ENCODE measurements around the gene SIPA1L3. TPM values are rescaled to one million over a fixed set of nuclear protein-coding genes. Genes with fewer than 3 reads are reported as not detected.

The SIPA1L3 gene
- total and polyA plus RNA-seq, 2 of the 13 experiments (the other 11 are each of a cell fraction or from before 2014, with no cell fraction given) = 5.5 to 7.7 TPM

- TF ChIP-seq NBN (conservative IDR thresholded peaks at IDR 0.05) (no peak), GFI1 (CRISPR knock-in tag; IDR thresholded peaks at IDR 0.05; ENCODE audit: borderline replicate concordance) (no peak), SATB2 (CRISPR knock-in tag; IDR thresholded peaks at IDR 0.05) (no peak), ZNF318 (CRISPR knock-in tag; IDR thresholded peaks at IDR 0.05) (no peak), CCAR2 (optimal IDR thresholded peaks at IDR 0.05; ENCODE audit: low read depth, low read length) (no peak), KAT2B (IDR thresholded peaks at IDR 0.05; ENCODE audit: borderline replicate concordance, low read depth, low read length) (no peak), ZNF224 (CRISPR knock-in tag; IDR thresholded peaks at IDR 0.05) (no peak), ZNF740 (CRISPR knock-in tag; IDR thresholded peaks at IDR 0.05) (no peak), MATR3 (CRISPR knock-in tag; IDR thresholded peaks at IDR 0.05) (no peak), SOX13 (IDR thresholded peaks at IDR 0.05) (no peak), SOX13 (CRISPR knock-in tag; conservative IDR thresholded peaks at IDR 0.05 in 1 of 2, IDR thresholded peaks at IDR 0.05 in 1 of 2) (0 out of 4 replicates have a peak, but pooled peaks of 1 of the 2 experiments have one; percentile 5), ZNF737 (CRISPR knock-in tag; IDR thresholded peaks at IDR 0.05; ENCODE audit: borderline replicate concordance) (no peak), ZNF501 (CRISPR knock-in tag; IDR thresholded peaks at IDR 0.05) (no peak), ZNF749 (CRISPR knock-in tag; IDR thresholded peaks at IDR 0.05; ENCODE audit: borderline replicate concordance) (no peak), ISL2 (CRISPR knock-in tag; IDR thresholded peaks at IDR 0.05) (no peak), MIXL1 (CRISPR knock-in tag; IDR thresholded peaks at IDR 0.05) (0 out of 2 replicates have a peak, but pooled peaks have one; percentile 26), ZBTB26 (CRISPR knock-in tag; IDR thresholded peaks at IDR 0.05; ENCODE audit: borderline replicate concordance) (peak; percentile 80; the same call in 1 of the 2 replicates), MTERF4 (CRISPR knock-in tag; IDR thresholded peaks at IDR 0.05) (no peak), SOX6 (IDR thresholded peaks at IDR 0.05) (no peak), SOX6 (CRISPR knock-in tag; IDR thresholded peaks at IDR 0.05) (0 out of 2 replicates have a peak, but pooled peaks have one; percentile 13)
Measured at GRCh38 chr19:38057959-38058690, 151.1 kb downstream of the SIPA1L3 start (continued).
